Cardiac muscle cell (in vitro differentiated cells and primary cell): ENCODE measurements around the gene NFIC. TPM values are rescaled to one million over a fixed set of nuclear protein-coding genes. Genes with fewer than 3 reads are reported as not detected.
"Not testable (repeated sequence)": the region's sequence is repeated elsewhere in the genome, so short reads cannot be mapped to it uniquely, and the experiment has no call there.

Experiments
- DNase-seq, 2 donors: peaks; one replicate each; pipeline versions ENCODE4 v3.0.0 to v3.0.0-alpha.2; 2010 to 2017; ENCODE audit warnings: low read depth in 1 of 2, low spot score in 1 of 2
- H3K27ac ChIP-seq: fragments of 200-600 bp; sonication (generic); 2 replicates; pipeline ENCODE4 v1.5.1; 2016
- H3K27me3 ChIP-seq: fragments of 200-600 bp; sonication (generic); 2 replicates; pipeline ENCODE4 v1.6.0; 2016; ENCODE audit warnings: control low read depth
- H3K36me3 ChIP-seq: fragments of 200-600 bp; sonication (generic); 2 replicates; pipeline ENCODE4 v1.5.1; 2016; ENCODE audit warnings: control low read depth
- H3K4me1 ChIP-seq: fragments of 200-600 bp; sonication (generic); 2 replicates; pipeline ENCODE4 v1.8.1; 2017; ENCODE audit warnings: low read depth, mild to moderate bottlenecking, mixed run types
- H3K4me3 ChIP-seq: fragments of 200-600 bp; sonication (generic); 2 replicates; pipeline ENCODE4 v1.5.1; 2016; ENCODE audit warnings: mild to moderate bottlenecking
- H3K9me3 ChIP-seq: fragments of 200-600 bp; sonication (generic); 2 replicates; pipeline ENCODE4 v1.5.1; 2017; ENCODE audit warnings: low read depth, mild to moderate bottlenecking, control low read depth
- polyA plus RNA-seq: library from polyadenylated mRNA; unstranded; fragments of >200 nt; fragmentation: Nextera tagmentation; extraction: Ambion mirVana; gene quantifications from 2 replicates; pipeline ENCODE4 v1.2.1, GENCODE V29; 2016
- total RNA-seq: library from RNA; depleted of rRNA; stranded (reverse); fragments of >200 nt; gene quantifications from 2 replicates; pipeline ENCODE4 v1.2.3, GENCODE V29; 2016
- TF ChIP-seq, protein P1 (sequence below): IDR thresholded peaks from 2 replicates; pipeline ENCODE4 v1.5.1; 2012; ENCODE audit warnings: low read depth, mild to moderate bottlenecking, low read length

The NFIC gene
- total and polyA plus RNA-seq, 2 experiments from 2014 or later, result 32.7 to 46.1 TPM

GRCh38 chr19:3392480-3392879 is 26.1 kb downstream of the NFIC start:
- TF ChIP-seq, protein P1, sequence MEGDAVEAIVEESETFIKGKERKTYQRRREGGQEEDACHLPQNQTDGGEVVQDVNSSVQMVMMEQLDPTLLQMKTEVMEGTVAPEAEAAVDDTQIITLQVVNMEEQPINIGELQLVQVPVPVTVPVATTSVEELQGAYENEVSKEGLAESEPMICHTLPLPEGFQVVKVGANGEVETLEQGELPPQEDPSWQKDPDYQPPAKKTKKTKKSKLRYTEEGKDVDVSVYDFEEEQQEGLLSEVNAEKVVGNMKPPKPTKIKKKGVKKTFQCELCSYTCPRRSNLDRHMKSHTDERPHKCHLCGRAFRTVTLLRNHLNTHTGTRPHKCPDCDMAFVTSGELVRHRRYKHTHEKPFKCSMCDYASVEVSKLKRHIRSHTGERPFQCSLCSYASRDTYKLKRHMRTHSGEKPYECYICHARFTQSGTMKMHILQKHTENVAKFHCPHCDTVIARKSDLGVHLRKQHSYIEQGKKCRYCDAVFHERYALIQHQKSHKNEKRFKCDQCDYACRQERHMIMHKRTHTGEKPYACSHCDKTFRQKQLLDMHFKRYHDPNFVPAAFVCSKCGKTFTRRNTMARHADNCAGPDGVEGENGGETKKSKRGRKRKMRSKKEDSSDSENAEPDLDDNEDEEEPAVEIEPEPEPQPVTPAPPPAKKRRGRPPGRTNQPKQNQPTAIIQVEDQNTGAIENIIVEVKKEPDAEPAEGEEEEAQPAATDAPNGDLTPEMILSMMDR, result no peak
- Histone ChIP-seq H3K4me1 (peaks cover 12% of the 10 kb centered on the region), H3K36me3 (no peaks in the 10 kb centered on the region), H3K4me3 (no peak overlapping the region), H3K27ac (no peak overlapping the region), H3K9me3 (no peaks in the 10 kb centered on the region), H3K27me3 (no peaks in the 10 kb centered on the region)
- DNase-seq, result no peak

DNA sequence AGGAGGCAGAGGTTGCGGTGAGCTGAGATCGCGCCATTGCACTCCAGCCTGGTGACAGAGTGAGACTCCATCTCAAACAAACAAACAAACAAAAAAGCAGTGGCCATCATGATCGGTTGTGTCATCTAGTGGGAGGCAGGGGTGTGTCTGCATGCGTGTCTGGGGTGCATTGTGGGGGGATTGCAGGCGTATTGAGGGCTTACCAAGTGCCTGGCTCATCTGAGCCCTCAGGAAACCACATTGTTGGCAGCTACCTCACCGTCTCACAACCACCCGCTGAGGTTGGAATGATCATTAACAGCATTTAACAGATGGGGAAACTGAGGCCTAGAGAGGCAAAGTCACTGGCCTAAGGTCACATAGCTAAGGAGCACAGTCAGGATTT is 30.5 kb downstream of the NFIC start:
- DNase-seq, result no peak
- H3K4me3 ChIP-seq, result no peak overlapping the region
- H3K27me3 ChIP-seq, result no peaks in the 10 kb centered on the region
- H3K4me1 ChIP-seq, result no peaks in the 10 kb centered on the region
- no peaks in the 10 kb centered on the region for H3K9me3 ChIP-seq
- TF ChIP-seq, protein P1, result no peak
- no peak overlapping the region for H3K27ac ChIP-seq
- H3K36me3 ChIP-seq, result no peaks in the 10 kb centered on the region

GRCh38 chr19:3397266-3398022 is 31.1 kb downstream of the NFIC start:
- H3K4me1 ChIP-seq, result no peaks in the 10 kb centered on the region
- H3K9me3 ChIP-seq, result no peaks in the 10 kb centered on the region
- no peak overlapping the region for H3K27ac ChIP-seq
- TF ChIP-seq, protein P1, result no peak
- peak in 1 of 2 donors; percentile 33 for DNase-seq
- no peak overlapping the region for H3K4me3 ChIP-seq
- no peaks in the 10 kb centered on the region for H3K36me3 ChIP-seq
- no peaks in the 10 kb centered on the region for H3K27me3 ChIP-seq

- Histone ChIP-seq H3K36me3 (no peaks in the 10 kb centered on the region), H3K4me1 (peaks cover 5% of the 10 kb centered on the region), H3K9me3 (no peaks in the 10 kb centered on the region), H3K27me3 (no peaks in the 10 kb centered on the region), H3K27ac (no peak overlapping the region), H3K4me3 (no peak overlapping the region)
- DNase-seq, result peak; percentile 36 to 58
- TF ChIP-seq, protein P1, result no peak
Observed at GRCh38 chr19:3398114-3398899, 31.9 kb downstream of the NFIC start.

GRCh38 chr19:3398900-3399278 is 32.5 kb downstream of the NFIC start:
- Histone ChIP-seq H3K4me1 (peaks cover 11% of the 10 kb centered on the region), H3K36me3 (no peaks in the 10 kb centered on the region), H3K27ac (no peak overlapping the region), H3K9me3 (no peaks in the 10 kb centered on the region), H3K4me3 (no peak overlapping the region), H3K27me3 (no peaks in the 10 kb centered on the region)
- TF ChIP-seq, protein P1, result no peak
- no peak for DNase-seq

GRCh38 chr19:3399311-3399710 is 32.9 kb downstream of the NFIC start:
- H3K36me3 ChIP-seq, H3K4me3 ChIP-seq, H3K9me3 ChIP-seq, H3K27me3 ChIP-seq, DNase-seq: not testable (repeated sequence)
- Histone ChIP-seq H3K4me1 (peaks cover 12% of the 10 kb centered on the region), H3K27ac (peak overlapping the region; percentile 52)
